Stimulated activated naive CD4-positive, alpha-beta T cell treated with Interleukin-2 at 50 U/mL for 16 hours (primary cell): ENCODE data around the gene PLAAT1.

ENCODE experiments used
- DNase-seq: peaks from one replicate; lab custom pipeline; 2025; lab: John Stamatoyannopoulos, UW

The PLAAT1 gene

GRCh38 chr3:193240850-193241706, at the start of gene PLAAT1:
Gene PLAAT1 (plus strand): TSS chr3:193241222. CDS start chr3:193255651, 14,429 bp downstream.
- DNase-seq = no peak

GRCh38 chr3:193194371-193194770, 46.7 kb upstream of the PLAAT1 start:
- no peak for DNase-seq

- no peak for DNase-seq
These were observed 44.3 kb upstream of the PLAAT1 start for GRCh38 chr3:193196746-193197145.

- no peak for DNase-seq
These were observed 33.4 kb upstream of the PLAAT1 start for GRCh38 chr3:193207290-193208273.

DNA sequence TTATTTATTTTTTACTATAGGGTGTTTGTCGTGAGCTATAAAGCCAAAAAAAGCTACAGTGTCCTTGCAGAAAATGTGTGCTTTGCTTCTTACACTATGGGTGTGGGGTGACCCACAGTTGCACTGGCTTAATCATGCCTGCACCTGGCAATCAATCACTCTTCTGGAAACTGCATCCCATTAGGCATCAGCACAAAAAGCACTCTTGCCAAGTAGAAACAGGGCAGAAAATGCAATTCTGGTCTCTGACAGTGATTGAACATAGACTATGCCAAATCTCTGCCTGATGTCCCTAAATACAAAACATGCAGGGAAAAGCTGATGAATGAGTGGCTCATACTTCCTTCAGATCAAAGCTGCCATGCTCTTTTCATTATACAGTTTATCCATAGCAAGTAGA, 30.4 kb upstream of the PLAAT1 start:
- no peak for DNase-seq

DNA sequence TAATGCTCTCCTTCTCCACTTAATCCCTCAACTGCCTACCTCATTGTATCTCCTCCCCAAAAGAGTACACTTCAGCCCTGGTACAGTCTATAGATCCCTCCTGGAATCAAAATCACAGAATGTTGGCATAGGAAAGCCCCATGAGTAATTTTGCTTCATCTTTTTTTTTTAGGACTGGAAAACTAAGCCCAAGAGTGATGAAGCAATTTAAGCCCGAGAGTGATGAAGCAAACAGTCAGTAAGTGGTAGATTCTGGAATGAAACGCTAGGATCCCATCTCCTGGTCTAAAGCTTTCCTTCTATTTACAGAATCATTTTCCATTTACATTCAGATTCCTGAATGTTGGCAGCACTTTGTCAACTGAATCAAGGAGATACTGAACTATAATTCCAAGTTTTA, 29.8 kb upstream of the PLAAT1 start:
- no peak for DNase-seq

GRCh38 chr3:193211984-193212383, 29.0 kb upstream of the PLAAT1 start:
- no peak for DNase-seq

DNA sequence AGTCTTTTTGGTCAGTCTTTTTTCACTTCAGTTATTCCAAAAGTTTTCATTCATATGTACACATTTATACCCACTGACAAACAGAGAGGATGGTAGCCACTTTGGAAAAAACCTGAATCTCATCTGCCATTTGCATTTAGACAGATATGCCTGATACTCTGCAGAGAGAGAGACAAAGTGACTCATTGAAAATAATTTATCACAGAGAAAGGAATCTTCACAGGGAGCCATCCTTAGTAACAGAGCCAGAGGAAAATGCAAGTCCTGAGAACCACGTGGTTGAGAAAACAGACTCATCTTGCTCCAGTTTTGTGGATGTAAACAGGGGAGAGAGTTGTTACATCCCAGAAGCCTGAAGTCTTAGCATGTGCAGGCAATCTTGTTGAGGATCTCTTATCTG, 28.2 kb upstream of the PLAAT1 start:
- no peak for DNase-seq

GRCh38 chr3:193214445-193214844, 26.6 kb upstream of the PLAAT1 start:
- DNase-seq = no peak

- no peak for DNase-seq
These were observed 15.5 kb upstream of the PLAAT1 start for GRCh38 chr3:193225302-193226125.

GRCh38 chr3:193228206-193228605, 12.8 kb upstream of the PLAAT1 start:
- DNase-seq = no peak

- DNase-seq = no peak
These were observed 11.1 kb upstream of the PLAAT1 start for GRCh38 chr3:193229851-193230420.

DNA sequence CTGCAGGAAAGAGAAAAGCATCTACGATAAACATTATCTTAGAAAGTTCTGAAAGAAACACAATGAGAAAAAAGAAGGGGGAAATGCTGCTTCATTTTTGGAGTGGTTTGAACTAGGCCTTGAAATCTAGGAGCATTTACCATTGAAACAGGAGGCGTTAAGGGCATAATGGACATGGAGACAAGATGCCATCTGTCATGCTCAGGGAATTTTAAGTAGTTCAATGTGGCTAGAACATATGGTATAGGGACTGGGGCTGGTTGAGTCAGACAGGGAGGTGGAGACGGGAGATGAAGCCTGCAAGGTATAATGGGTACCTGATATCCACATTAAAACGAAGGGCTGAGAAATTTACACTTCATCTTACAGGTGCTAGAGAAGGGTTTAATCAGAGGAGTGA, 10.4 kb upstream of the PLAAT1 start:
- no peak for DNase-seq

DNA sequence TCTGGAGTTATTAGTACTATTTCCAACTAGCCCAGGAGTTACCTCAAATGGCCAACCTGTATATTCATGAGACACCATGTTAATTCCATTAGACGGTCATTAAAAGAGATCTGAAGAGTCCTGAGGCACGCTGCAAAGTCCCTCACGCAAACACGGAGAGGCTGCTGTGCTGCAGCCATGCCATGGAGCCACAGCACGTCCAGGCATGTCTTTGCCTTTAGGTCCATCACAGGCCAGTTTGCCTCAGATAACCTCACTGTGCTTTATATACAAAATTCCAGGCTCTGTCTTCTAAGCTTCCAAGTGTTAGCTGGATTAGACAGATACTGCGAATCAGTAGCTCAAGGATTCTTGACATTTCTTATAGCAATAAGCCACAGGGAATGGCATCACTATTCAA, 9.8 kb upstream of the PLAAT1 start:
- no peak for DNase-seq

- no peak for DNase-seq
These were observed 4.4 kb upstream of the PLAAT1 start for GRCh38 chr3:193236599-193236998.

- DNase-seq = no peak
These were observed 4.0 kb upstream of the PLAAT1 start for GRCh38 chr3:193237030-193237429.

DNA sequence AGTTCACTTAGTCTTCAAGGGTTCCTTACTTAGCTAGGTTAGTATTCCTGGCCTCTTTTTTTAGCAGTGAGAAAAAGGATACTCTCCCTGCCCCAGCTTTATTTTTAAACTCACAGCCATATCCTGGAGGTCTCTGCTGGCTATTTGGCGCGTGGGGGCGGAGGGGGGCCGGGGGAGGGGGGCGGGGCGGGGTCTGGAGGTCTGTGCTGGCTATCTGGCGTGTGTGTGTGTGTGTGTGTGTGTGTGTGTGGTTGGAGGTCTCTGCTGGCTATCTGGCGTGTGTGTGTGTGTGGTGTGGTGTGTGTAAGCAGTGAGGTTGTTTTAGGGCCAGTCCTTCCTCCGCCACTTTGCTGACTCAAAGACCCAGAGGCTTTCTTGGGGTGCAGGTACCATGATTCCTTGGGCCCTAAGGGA, 579 bp upstream of the PLAAT1 start:
- no peak for DNase-seq

- DNase-seq = no peak
These were observed 694 bp downstream of the PLAAT1 start for GRCh38 chr3:193241716-193242115.

- no peak for DNase-seq
These were observed 2.5 kb downstream of the PLAAT1 start for GRCh38 chr3:193243571-193243970.

- DNase-seq = no peak
These were observed 7.9 kb downstream of the PLAAT1 start for GRCh38 chr3:193248848-193249468.

GRCh38 chr3:193250492-193250891, 9.5 kb downstream of the PLAAT1 start:
- no peak for DNase-seq
